Stimulated activated CD4-positive, alpha-beta T cell treated with anti-CD3 and anti-CD28 coated beads, Interleukin-15, amount 100 ng/mL, for 48 hours (primary cell): ENCODE results near the gene ZMYND8.

ENCODE experiments used
- DNase-seq, 2 donors: peaks; one replicate each; pipeline ENCODE4 v3.0.0-alpha.2; 2020; ENCODE audit warnings: low read depth in 2 of 2

Gene ZMYND8

DNA sequence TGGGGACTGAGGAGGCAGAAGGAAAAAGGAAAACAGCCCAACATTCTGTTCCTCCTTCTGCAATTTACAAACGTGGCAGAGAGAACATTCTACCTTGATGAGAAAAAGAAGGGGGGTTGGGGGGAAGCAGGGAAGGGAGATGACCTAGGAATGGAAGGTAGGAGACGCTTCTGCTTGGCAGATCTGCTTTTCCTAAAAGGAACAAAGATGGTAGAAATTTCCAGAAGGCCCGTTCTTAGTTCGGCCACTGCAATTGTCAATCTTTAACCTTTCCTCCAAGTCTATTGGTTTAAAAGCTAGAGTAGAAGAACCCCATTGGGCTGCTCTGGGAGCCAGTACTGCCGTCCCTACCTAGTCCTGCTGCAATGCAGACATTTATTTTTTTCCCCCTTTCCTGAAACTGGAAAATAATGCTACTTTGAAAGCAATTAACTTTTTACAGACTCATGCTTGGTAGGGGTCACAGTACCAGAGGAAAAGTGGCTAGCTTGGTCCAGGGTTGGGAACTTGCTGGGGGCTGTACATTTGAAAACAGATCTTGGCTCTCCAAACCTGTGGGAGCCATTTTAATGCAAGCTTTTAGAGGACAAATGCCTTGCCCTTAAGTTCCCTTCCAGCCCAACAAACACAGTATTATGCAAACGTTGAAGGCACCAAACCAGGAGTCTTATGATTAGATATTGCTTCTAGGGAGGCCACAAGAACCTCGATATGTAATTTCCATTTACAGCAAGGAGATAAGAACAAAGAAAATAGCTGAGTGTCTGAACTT, 2.6 kb downstream of the ZMYND8 start:
- no peak for DNase-seq

DNA sequence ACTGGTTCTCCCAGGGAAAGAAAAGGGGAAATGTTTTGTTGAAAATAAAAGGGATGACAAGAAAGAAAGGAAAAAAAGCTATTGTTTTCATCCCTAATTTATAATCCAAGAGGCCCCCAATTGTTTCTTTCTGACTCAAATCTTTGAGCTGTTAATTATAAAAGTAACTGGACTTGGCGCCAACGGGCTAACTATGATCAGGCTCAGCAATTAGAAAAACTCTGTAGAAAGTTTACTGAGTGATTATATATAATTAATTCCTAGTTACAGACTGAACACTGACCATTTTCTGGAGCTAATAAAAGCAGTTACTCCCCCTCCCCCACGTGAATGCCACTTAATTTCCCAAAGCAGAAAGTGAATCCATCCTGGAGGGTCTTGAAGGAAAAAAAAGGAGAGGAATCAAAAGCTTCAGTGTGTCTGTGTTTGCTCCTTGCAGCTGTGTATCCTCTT, 3.2 kb downstream of the ZMYND8 start:
- no peak for DNase-seq

DNA sequence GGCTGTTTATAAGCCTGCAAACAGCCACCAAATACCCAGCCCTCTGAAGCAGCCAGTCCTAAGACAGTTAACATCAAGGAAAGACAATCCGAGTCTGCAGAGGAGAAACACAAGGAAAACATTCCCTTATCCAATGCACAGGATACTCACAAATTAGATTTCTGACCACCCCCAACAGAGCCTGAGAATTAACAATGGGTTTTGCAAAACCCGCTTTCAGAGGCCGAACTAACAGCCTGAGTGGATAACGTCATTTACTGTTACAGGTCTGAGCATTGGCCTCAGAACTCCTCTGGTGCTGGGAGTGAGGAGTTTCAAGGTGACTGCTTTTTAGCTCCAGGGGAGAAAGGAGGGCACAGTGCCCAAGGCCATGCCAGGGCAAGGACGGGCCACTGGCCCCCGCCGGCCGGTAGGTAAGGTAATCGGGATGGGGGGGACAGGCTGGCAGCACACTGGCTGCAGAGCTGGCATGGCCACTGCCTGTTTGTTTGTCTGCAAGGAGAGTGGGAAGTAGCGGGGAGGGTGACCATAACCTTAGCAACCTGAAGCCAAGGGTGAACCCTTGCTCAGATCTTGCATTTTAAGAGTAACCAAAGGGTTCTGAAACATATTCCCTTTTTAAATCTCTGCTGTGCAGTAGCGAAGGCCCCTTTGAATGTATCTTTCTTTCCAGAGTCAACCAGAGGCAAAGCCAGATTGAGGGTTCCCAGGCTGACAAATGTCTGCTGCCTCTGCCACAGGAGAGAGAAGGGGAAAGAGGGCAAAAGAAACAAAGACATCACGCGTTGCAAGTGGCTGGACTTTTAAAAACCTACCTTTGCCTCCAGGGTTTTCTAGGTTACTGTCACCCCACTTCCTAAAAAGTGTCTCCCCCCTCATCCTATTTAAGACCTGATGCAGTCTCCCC, 3.9 kb downstream of the ZMYND8 start:
- DNase-seq, result no peak

DNA sequence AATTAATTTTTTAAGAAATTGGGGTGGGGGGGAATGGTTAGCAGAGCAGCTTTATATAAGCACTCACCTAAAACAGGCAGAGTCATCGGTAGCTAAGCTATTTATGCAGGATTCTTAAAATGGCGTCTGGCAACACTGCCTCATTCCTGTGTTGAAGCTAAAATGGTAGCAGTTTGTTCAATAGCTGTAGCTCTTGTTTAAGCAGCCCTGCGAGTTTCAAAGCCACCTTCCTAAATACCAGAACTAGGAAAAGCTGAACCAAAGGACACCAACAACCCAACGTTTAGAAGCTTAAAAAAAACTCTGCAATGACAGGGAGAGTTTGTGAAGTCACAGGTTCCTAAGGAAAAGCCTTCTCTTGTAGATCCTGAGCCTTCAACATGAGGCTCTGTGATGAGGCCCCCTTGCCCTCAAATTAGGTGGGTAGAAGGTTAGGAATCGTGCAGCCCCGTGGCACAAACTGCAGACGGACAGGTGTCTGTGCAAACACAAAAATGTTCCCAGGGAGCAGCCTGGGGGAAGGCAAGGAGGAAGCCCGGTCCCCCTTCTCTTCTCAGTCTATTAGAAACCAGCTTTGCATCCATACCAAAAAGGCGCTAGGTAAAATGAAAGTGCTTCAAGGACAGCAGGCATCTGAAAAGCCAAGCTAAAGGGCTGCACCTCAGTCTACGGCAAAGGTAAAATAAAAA, 4.7 kb downstream of the ZMYND8 start:
- DNase-seq, result no peak

DNA sequence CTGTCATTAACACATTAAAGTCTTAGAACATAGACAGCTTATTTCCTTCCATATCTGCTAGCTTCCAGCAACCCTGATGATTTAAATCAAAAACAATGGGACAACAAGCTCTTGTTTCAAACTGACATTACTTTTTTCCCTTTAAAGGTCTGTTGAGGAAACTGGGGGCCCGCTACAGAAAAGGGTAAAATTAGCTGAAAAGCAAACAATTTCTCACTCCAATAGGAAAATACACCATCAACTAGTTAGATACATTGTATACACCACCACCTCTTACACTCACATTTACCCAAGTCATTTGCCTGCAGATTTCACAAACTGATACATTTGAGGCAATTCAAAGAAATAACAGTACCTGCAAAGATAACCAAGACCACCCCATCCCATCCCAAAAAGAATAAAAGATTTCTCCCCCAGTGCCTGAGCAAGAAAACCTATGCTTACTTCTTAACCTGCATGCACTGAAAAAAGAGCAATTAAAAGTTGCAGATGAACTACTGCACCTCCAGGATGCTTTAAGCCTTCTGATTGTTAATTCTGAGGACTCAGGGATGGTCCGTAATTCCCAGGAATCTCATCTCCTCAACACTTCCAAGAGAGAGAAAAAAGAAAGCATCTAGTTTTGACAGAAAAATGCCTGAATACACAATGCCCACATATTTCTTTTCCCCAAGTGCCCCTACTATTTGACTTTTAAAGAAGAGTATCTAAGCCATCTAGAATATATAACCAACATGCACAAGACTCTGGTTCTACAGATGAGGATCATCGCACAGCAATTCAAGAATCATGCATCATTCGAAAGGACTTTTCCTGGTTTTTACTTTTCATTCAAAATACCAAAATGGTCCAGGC, 5.6 kb downstream of the ZMYND8 start:
- DNase-seq, result no peak

DNA sequence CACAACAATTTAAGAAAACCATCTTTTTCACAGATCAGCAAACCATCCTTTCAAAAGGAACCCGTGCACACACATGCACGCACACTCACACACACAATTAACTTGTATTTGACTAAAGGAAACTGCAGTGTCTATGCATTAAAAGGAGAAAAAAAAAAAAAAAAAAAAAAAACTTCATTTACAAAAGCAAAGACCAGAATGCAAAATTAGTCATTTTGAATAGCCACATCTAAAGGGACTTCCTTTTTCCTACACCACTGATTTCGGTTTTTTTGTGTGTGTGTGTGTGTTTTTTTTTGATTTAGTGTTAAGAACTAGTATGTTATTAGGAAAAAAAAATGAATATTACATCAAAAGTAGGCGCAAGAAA, 6.3 kb downstream of the ZMYND8 start:
- DNase-seq, result no peak

DNA sequence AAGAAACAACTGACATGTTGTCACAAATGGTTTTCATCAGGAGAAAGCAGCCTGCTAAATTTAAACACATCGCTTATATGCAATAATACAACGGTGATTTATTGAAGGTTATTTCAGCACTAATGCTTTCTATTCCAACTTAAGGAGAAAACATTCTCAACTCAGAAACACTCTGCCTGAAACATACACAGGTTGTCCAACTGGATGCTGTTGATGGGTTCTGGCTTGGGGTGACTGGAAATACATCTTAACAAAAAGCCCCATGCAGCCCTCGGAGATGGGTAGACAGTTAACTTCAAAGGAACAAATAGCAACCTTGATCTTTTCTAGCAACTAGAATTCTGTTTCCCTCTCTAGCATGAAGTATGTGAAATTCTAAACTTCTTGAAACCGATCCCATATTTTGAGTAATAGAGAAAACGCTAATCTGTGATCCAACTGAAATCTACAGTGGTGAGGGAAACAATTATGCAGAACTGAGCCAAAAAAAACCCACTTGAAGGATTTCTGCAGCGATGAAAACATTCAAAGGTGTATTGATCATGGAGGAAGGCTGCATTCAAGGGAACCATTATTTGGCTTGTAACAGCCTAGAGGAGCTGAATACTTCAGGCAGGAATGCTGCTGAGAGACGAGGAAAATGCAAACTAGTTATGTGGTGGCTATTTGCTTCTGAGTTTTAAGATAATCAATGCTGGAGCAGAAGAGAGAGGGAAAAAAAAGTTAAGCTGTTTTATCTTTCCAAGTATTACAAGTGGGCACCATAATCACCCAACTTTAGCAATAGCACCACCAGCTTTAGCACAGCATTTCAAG, 6.9 kb downstream of the ZMYND8 start:
- DNase-seq, result no peak

DNA sequence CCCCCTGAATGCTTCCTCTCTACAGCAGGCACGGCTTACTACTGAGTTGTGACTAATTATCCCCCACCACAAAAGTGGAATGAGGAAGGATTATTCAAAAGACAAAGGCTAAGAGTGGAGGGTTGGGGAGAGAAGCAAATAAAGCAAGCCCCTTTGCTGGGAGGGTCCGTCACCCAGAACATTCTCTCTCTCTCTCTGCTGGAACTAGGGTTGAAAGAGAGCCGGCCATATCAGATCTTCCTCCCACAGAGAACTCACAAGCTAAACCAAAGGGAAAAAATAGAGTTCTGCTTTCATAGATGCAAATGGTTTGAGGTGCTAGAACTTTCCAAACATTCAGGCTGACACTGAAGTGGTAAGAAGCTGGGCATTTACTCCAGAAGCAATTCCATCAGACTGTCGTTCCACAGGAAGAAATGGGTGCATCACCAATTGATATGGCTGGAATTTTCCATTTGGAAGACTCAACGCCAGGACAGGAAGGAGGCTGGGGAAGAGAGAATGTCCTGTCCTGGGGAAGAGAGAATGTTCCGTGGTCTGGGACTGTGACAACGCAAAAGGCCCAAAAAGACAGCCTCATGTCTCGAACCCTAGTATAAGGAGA, 7.9 kb downstream of the ZMYND8 start:
- DNase-seq, result no peak

DNA sequence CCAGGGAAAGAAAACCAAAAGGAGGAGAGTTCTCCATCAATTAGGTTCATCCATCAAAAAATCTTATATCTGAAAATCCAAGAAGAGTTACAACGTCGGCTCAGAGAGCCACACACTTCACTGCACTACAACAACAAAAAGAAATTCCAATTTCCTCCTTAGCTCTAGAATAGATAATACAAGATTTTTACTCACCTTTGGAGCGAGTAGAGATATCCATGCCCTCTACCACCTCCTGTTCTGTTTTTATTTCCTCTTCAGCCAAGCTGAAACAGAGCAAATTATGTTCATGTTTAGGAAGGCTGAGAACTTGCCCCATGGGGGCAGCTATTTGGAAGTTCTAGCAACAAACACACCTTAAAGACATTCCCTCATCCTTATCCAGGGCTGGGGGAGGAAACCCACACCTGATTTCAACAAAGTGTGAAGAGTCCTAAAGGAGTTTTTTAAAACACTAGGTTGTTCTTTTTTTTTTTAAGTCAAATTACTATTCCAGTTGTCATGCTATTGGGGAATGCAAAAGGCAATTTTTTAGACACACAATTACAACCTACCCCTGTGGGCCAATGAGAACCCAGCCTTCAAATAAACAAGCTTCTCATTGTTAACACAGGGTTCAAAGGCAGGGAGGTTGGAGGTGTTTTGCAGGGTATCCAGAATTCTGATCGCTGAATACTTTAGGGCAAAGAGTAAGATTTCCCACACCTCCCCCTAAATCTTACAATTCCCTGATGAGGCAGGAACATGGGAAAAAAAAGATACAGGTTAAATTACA, 8.7 kb downstream of the ZMYND8 start:
- no peak for DNase-seq

DNA sequence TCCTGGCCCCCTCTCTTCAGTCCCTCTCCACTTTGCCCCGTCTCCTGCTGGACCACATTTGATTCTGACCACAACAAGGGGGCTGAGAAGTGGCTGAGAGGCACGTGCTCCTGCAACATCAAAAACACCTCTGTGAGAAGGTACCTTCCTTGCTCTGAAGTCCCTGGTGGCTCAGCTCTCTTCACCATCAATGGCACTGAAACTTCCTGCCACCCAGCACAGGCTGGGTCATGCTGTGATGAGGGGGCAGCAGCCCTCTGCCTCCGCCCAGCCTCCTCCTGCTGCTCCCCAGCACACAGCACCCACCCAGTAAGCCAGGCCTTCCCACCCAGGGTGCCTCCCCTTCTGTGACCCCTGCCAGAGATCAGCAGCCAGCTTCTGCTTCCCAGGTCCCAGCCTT, 10.3 kb downstream of the ZMYND8 start:
- DNase-seq, result no peak

DNA sequence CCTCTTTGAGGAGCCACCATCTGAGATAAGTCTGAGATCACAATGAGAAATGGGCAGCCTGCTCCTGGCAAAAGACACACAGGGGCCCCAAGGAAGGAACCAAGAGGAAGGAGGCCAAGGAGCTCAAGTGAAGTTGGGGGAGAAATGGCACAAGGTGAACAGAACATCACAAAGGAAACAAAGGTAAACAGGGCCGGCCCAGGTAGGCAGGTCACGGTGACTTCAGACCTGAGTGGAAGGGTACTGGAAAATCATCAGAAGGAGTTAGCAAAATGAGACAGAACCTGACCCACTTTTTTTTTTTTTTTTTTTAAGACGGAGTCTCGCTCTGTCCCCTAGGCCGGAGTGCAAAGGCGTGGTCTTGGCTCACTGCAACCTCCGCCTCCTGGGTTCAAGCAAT, 11.3 kb downstream of the ZMYND8 start:
- DNase-seq, result no peak

DNA sequence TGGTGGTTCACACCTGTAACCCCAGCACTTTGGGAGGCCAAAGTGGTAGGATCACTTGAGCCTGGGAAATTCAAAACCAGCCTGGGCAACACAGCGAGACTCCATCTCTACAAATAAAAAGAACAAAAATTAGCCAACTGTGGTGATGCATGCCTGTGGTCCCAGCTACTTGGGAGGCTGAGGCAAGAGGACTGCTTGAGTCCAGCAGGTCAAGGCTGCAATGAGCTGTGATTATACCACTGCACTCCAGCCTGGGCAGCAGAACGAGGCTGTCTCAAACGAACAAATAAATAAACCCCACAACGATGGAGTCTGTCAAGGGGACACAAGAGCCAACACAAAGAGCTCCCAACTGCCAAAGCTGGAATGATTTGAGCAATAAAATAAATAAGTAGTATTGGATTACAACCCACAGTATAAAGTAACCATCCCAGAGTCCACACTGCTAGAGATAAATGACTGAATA, 13.5 kb downstream of the ZMYND8 start:
- no peak for DNase-seq

DNA sequence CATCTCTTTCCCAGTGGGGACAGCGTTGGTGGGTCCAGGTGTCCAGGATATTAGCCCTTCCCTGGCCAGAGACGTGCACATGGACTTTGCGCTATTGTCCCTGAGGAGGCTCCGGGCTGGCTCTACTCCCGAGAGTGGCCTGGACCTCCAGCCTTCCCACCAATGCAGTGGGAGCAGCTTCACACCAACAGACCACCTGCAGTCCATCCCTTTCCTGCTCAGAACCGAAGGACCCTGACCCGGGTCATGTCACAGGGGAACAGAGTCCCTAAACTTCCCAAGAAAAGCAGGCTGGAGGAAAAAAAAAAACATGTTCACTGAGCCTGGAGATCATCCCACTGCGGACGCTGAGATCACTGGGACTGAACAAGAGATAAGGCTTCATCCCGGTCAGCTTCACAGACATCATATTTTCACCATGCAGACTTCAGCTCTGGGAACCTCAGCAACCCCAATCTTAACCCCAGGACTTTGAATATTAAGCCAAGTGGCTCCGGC, 18.3 kb downstream of the ZMYND8 start:
- DNase-seq, result no peak

DNA sequence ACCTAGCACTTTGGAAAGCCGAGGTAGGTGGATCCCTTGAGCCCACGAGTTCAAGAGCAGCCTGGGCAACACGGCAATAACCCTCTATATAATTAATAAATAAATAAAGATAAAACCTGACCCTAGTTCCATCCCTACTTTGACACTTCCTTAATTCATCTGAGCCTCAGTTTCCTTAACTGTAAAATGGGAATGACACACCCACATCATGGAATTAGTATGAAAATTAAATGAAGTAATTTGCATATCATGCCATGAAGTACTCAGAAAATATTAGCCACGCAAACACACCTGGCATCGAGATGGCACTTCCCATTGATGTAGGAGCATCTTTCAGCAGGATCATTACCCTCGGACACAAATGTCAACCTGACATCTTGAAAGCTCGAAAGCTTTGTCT, 19.1 kb downstream of the ZMYND8 start:
- no peak for DNase-seq

DNA sequence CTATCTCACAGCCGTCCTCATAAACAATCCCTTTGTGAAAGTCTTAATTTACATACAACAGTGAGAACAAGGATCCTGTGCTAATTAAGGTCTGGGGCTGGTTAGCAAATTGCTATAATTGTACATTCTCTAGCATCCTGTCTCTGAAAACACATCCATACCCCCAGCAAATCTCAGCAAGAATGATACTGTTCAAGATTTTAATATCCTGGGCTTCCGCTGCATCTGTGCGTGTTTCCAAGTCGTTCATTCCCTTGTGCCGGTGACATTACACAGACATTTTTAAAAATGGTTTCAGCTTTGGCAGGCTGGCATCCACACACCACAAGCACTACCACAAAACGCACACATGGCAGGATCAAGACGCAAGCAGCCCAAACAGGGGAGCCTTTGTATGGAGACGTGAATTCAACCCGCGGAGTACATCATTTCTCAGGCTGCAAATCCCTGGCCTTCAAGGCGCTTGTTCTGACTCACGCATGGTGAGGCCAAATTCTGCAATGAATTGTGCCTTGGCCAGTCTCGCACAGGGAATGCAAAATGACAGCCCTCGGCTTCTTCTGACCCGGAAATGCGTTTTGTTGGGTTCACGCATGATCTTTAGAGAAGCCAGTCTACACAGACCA, 20.3 kb downstream of the ZMYND8 start:
- no peak for DNase-seq

DNA sequence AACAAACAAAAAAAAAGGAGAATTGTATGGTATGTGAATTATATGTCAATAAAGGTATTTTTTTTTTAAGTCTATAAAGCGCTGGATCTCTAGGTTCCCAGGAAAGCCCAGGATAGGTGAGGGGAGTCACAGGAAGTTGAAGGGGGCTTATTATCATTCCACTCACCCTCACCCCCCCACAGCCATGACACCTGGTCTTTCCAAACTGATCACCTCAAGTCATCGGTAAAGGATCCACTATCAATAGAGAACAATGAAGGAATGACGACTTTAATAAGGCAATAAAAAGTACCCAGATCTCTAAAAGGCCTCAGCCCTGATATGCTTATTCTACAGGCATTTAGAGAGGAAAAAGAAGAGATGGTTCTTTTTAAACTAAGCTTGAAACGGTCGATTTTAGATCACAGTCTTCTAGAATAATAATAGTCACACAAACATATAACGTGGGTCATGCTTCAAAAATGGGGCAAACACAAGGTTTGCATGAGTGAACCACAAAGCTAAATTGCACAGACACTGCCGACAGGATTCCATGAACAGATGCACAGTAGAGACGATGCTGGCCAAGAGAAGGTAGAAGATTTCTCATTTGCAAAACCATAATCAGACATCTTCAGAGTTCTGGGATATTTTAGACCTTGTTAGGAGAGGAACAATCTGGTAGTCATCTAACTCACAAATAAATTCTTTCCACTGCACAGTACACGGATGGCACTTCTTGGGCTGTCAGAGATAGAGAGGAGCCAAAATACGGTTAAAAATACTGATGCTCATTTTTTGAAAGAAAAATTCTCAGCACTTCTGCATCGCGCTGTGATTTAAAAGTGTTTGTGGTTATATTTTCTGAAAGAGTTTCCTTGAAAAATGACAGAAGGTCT, 21.0 kb downstream of the ZMYND8 start:
- no peak for DNase-seq

DNA sequence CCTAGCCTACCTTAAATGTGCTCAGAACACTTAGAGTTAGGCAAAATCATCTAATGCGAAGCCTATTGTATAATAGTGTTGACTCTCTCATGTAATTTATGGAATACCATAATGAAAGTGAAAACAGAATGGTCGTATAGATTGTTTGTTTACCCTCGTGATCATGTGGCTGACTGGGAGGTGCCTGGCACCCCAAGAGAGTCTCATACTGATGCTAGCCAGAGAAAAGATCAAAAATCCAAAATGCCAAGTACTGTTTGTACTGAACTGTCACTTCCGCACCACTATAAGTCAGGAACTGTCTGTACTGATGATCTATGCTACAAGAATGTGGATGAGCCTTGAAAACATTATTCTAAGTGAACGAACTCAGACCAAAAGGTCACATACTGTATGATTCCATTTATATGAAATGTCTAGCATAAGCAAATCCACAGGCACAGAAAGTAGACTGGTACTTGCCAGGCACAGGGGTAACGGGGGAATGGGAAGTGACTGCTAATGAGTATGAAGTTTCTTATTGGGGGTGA, 22.4 kb downstream of the ZMYND8 start:
- no peak for DNase-seq
